WTC11 (cell line): Measurements from ENCODE around the gene CYP1A2. TPM values are rescaled to one million over a fixed set of nuclear protein-coding genes. Genes with fewer than 3 reads are reported as not detected.
A peak's percentile ranks its signal among the peaks of the same experiment; 100 is the strongest.

ENCODE experiments used
- ATAC-seq: fragments of 200-7000 bp; cut with Tn5 transposase; 2 replicates; pipeline ENCODE4 v1.10.0; 2021; ENCODE audit warnings: mild to moderate bottlenecking, moderate library complexity
- CTCF ChIA-PET: fragments of 300-600 bp; sonication (Branson Sonifier 250); formaldehyde crosslinking; loops from one replicate; lab custom pipeline; 2021; ENCODE audit warnings: antibody characterized with exemption; lab: Charles Lee
- POLR2A ChIA-PET: fragments of 350-600 bp; sonication (Branson Sonifier 250); formaldehyde crosslinking; loops from one replicate; lab custom pipeline; 2021; ENCODE audit warnings: antibody characterized with exemption; lab: Charles Lee
- DNase-seq: peaks from one replicate; pipeline ENCODE4 v3.0.0; 2021; ENCODE audit warnings: low spot score
- H3K27ac Mint-ChIP-seq: 2 replicates; pipeline ENCODE4 v1.8.0; 2021; ENCODE audit warnings: mixed read lengths
- H3K27me3 Mint-ChIP-seq: 2 replicates; pipeline ENCODE4 v1.8.0; 2021; ENCODE audit warnings: low read depth, mild to moderate bottlenecking, moderate library complexity, mixed read lengths
- H3K36me3 Mint-ChIP-seq: 2 replicates; pipeline ENCODE4 v1.8.0; 2021; ENCODE audit warnings: mixed read lengths
- H3K4me1 Mint-ChIP-seq: 2 replicates; pipeline ENCODE4 v1.8.0; 2022; ENCODE audit warnings: mixed read lengths
- H3K4me3 Mint-ChIP-seq: 2 replicates; pipeline ENCODE4 v1.8.0; 2021; ENCODE audit warnings: mild to moderate bottlenecking, moderate library complexity, mixed read lengths
- H3K9me3 Mint-ChIP-seq: 2 replicates; pipeline ENCODE4 v1.8.0; 2021; ENCODE audit warnings: mixed read lengths
- FOXK1 ChIP-seq: sonication (generic); formaldehyde crosslinking; IDR thresholded peaks from 2 replicates; pipeline ENCODE4 v1.8.0; 2022; ENCODE audit warnings: mild to moderate bottlenecking, moderate library complexity, missing genetic modification reagents
- FOXP1 ChIP-seq: sonication (generic); formaldehyde crosslinking; IDR thresholded peaks from 2 replicates; pipeline ENCODE4 v1.8.0; 2022; ENCODE audit warnings: missing genetic modification reagents, mild to moderate bottlenecking, moderate library complexity, borderline replicate concordance
- HMGA2 ChIP-seq: fragments of 250-450 bp; sonication (Bioruptor Pico); IDR thresholded peaks from 2 replicates; pipeline ENCODE4 v1.4.0; 2021; ENCODE audit warnings: mild to moderate bottlenecking, moderate library complexity
- IRF2 ChIP-seq: sonication (generic); formaldehyde crosslinking; IDR thresholded peaks from 2 replicates; pipeline ENCODE4 v1.8.0; 2022; ENCODE audit warnings: low read depth, missing genetic modification reagents, borderline replicate concordance
- JUN ChIP-seq: sonication (generic); formaldehyde crosslinking; IDR thresholded peaks from 2 replicates; pipeline ENCODE4 v1.8.0; 2023; ENCODE audit warnings: mild to moderate bottlenecking, missing genetic modification reagents
- MLX ChIP-seq: sonication (generic); formaldehyde crosslinking; IDR thresholded peaks from 2 replicates; pipeline ENCODE4 v1.8.1; 2023; ENCODE audit warnings: mild to moderate bottlenecking, missing genetic modification reagents, moderate library complexity
- NFATC4 ChIP-seq: fragments of 250-450 bp; sonication (Bioruptor Pico); IDR thresholded peaks from 2 replicates; pipeline ENCODE4 v1.9.0; 2021; ENCODE audit warnings: mild to moderate bottlenecking
- NR2C2 ChIP-seq: sonication (generic); formaldehyde crosslinking; IDR thresholded peaks from 2 replicates; pipeline ENCODE4 v1.8.0; 2022; ENCODE audit warnings: mild to moderate bottlenecking, missing genetic modification reagents
- OVOL2 ChIP-seq: fragments of 250-450 bp; sonication (Bioruptor Pico); IDR thresholded peaks from 2 replicates; pipeline ENCODE4 v1.9.0; 2021; ENCODE audit warnings: mild to moderate bottlenecking, borderline replicate concordance
- RELA ChIP-seq: sonication (generic); formaldehyde crosslinking; IDR thresholded peaks from 2 replicates; pipeline ENCODE4 v1.8.1; 2022; ENCODE audit warnings: missing genetic modification reagents, mild to moderate bottlenecking, borderline replicate concordance
- RORB ChIP-seq: fragments of 250-450 bp; sonication (Bioruptor Pico); IDR thresholded peaks from 2 replicates; pipeline ENCODE4 v1.9.0; 2021; ENCODE audit warnings: mild to moderate bottlenecking
- STAT6 ChIP-seq: sonication (generic); formaldehyde crosslinking; conservative IDR thresholded peaks from 2 replicates; pipeline ENCODE4 v1.8.1; 2023; ENCODE audit warnings: mild to moderate bottlenecking, low read depth, missing genetic modification reagents, moderate library complexity
- TP53 ChIP-seq: sonication (generic); formaldehyde crosslinking; IDR thresholded peaks from 2 replicates; pipeline ENCODE4 v1.8.1; 2023; ENCODE audit warnings: mild to moderate bottlenecking, missing genetic modification reagents
- ZNF317 ChIP-seq: sonication (generic); formaldehyde crosslinking; IDR thresholded peaks from 2 replicates; pipeline ENCODE4 v1.8.1; 2023; ENCODE audit warnings: low read depth, mild to moderate bottlenecking, moderate library complexity, missing genetic modification reagents, borderline replicate concordance
- total RNA-seq: library from RNA; stranded (reverse); gene quantifications from 3 replicates; pipeline ENCODE4 v1.2.3, GENCODE V29; 2021
- TF ChIP-seq, protein P1 (sequence below): sonication (generic); formaldehyde crosslinking; IDR thresholded peaks from 2 replicates; pipeline ENCODE4 v1.8.1; 2023; ENCODE audit warnings: mild to moderate bottlenecking, missing genetic modification reagents

The CYP1A2 gene
- total RNA-seq, 1 experiment from 2014 or later: not detected

- TF ChIP-seq MLX (CRISPR knock-in tag) (no peak), FOXP1 (CRISPR knock-in tag) (no peak)
- TF ChIP-seq, all 79 proteins: peak for 0
Observed at GRCh38 chr15:74758736-74759135, 10.1 kb downstream of the CYP1A2 start (continued).

GRCh38 chr15:74762791-74763150, 14.1 kb downstream of the CYP1A2 start:
- no peaks in the 10 kb centered on the region for H3K9me3 Mint-ChIP-seq
- ATAC-seq (no peak), DNase-seq (no peak)
- H3K27ac Mint-ChIP-seq: 0 out of 2 replicates have a peak overlapping the region, but pooled peaks have one; percentile 12
- no peaks in the 10 kb centered on the region for H3K36me3 Mint-ChIP-seq
- H3K27me3 Mint-ChIP-seq: peaks cover 3% of the 10 kb centered on the region; the same call in 1 of the 2 replicates
- TF ChIP-seq OVOL2 (CRISPR knock-in tag) (no peak), RORB (no peak), HMGA2 (CRISPR knock-in tag) (no peak)
- ChIA-PET CTCF (interaction anchor here (0.5 to 8.3 kb wide), 12 partner anchors 8 to 238 kb away, joined by 3 to 131 read pairs (median 6); partner anchors contain the start of gene CYP1A2), POLR2A (no interaction called here)
- H3K4me1 Mint-ChIP-seq: peaks cover 20% of the 10 kb centered on the region
- no peak overlapping the region for H3K4me3 Mint-ChIP-seq

DNA sequence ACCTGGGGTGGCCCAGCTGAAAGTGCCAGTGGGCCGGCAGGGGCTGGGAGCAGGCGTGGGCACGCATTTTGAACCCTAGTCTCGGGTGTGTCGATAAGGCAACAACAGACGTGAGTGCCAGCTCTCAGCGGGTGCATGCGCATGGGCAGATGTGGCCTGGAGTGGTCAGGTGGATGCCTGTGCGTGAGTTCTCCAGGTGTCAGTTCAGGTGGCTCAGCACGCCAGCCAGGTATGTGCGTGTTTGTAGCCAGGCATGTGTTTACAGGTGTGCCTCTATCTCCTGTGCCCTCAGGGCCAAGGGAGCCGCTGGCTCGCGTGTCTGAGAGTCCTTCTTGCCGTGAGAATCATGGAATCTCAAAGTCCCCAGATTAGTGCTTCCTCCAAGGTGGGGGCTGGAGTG, 14.8 kb downstream of the CYP1A2 start:
- Mint-ChIP-seq H3K9me3 (no peaks in the 10 kb centered on the region), H3K36me3 (no peaks in the 10 kb centered on the region), H3K4me1 (peaks cover 20% of the 10 kb centered on the region), H3K27ac (no peak overlapping the region), H3K4me3 (no peak overlapping the region), H3K27me3 (peaks cover 3% of the 10 kb centered on the region; the same call in 1 of the 2 replicates)
- ChIA-PET CTCF (interaction anchor here (0.7 to 8.3 kb wide), 11 partner anchors 7 to 142 kb away, joined by 3 to 131 read pairs (median 6); partner anchors contain the start of gene CYP1A2), POLR2A (interaction anchor here (0.6 kb wide), 1 partner anchor 162 kb away, joined by 3 read pairs; no protein-coding TSS in a partner anchor)
- TF ChIP-seq JUN (CRISPR knock-in tag) (no peak), RELA (CRISPR knock-in tag) (no peak), ZNF317 (CRISPR knock-in tag) (no peak), FOXK1 (CRISPR knock-in tag) (no peak), IRF2 (CRISPR knock-in tag) (no peak), NFATC4 (CRISPR knock-in tag) (no peak), NR2C2 (no peak), STAT6 (CRISPR knock-in tag) (no peak), TP53 (no peak)
- TF ChIP-seq, protein P1, sequence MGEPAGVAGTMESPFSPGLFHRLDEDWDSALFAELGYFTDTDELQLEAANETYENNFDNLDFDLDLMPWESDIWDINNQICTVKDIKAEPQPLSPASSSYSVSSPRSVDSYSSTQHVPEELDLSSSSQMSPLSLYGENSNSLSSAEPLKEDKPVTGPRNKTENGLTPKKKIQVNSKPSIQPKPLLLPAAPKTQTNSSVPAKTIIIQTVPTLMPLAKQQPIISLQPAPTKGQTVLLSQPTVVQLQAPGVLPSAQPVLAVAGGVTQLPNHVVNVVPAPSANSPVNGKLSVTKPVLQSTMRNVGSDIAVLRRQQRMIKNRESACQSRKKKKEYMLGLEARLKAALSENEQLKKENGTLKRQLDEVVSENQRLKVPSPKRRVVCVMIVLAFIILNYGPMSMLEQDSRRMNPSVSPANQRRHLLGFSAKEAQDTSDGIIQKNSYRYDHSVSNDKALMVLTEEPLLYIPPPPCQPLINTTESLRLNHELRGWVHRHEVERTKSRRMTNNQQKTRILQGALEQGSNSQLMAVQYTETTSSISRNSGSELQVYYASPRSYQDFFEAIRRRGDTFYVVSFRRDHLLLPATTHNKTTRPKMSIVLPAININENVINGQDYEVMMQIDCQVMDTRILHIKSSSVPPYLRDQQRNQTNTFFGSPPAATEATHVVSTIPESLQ: no peak
- DNase-seq: no peak
- ATAC-seq: no peak
